ENCODE measurements around the gene C7. TPM values are rescaled to one million over a fixed set of nuclear protein-coding genes. Genes with fewer than 3 reads are reported as not detected.

Gene C7
- total and polyA plus RNA-seq, 10 of the 15 experiments (the other 5 are each of a cell fraction or from before 2014, with no cell fraction given): 0.90 TPM; not detected in 9

DNA sequence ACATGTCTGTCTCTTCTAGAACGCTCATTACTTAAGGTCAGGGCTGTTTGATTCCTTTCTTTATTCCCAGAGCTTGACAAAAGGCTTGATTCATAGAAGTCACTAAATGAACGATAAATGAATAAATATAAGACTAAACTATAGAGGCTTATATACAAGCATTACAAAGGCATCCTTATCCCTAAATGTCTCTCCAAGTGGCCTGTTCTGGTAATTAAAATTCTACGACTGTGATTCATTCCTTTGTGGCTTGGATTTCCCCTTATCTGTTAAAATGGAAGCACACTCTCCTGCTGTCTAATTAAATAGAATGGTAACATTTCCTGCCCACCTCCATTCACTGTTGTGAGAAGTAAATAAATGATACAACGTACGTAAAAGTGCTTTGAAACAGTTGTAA lies 49.5 kb downstream of the C7 start (continued):
- TF ChIP-seq, protein P1, sequence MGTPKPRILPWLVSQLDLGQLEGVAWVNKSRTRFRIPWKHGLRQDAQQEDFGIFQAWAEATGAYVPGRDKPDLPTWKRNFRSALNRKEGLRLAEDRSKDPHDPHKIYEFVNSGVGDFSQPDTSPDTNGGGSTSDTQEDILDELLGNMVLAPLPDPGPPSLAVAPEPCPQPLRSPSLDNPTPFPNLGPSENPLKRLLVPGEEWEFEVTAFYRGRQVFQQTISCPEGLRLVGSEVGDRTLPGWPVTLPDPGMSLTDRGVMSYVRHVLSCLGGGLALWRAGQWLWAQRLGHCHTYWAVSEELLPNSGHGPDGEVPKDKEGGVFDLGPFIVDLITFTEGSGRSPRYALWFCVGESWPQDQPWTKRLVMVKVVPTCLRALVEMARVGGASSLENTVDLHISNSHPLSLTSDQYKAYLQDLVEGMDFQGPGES (IDR thresholded peaks at IDR 0.05): no peak
- TF ChIP-seq SUZ12 (IDR thresholded peaks at IDR 0.05; ENCODE audit: unreplicated experiment) (no peak), ESRRA (IDR thresholded peaks at IDR 0.05; ENCODE audit: low read length) (no peak), GABPA (IDR thresholded peaks at IDR 0.05; ENCODE audit: low read depth) (no peak), SIN3A (IDR thresholded peaks at IDR 0.05; ENCODE audit: low read depth, low read length) (no peak), IKZF1 (conservative IDR thresholded peaks at IDR 0.05) (no peak), SMC3 (IDR thresholded peaks at IDR 0.05; ENCODE audit: borderline replicate concordance, low read length) (no peak), NFYB (IDR thresholded peaks at IDR 0.05; ENCODE audit: insufficient read depth, low read depth, low read length) (no peak)

DNA sequence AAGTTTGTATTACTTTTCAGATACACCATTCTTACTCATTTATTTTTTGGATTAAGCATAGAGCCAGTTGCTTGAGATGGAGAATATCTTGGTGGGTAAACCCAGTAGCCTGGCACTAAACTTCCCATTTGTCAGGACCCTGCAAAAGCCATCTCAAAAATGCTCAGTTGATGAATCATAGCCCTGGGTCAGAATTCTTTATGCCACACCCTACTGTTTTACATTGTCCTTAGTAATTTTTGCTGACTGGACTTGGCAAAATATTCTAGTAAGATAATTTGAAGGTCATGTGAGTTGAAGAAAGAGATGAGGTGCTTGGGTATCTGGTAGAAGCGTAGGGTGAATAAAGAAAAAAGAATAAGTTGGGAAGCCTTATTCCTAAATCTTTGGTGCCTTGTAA lies 50.7 kb downstream of the C7 start:
- WGBS (ENCODE audit: insufficient coverage, insufficient replicate concordance, low lambda C conversion rate, missing lambda C conversion rate): 11% methylated on average over 1 of the region's 1 CpG
- Histone ChIP-seq H2AFZ (ENCODE audit: control insufficient read depth, low read depth, low read length) (no peak overlapping the region), H3K36me3 (ENCODE audit: control insufficient read depth in 2 of 2, insufficient read depth in 2 of 2, low read length in 1 of 2) (no peaks in the 10 kb centered on the region), H3K4me1 (ENCODE audit: control insufficient read depth, insufficient read depth, low read length) (no peaks in the 10 kb centered on the region), H3K27me3 (replicated peaks in 1 of 2; ENCODE audit: control insufficient read depth in 2 of 2, insufficient read depth in 2 of 2, low read length in 1 of 2) (no peaks in the 10 kb centered on the region), H3K4me2 (ENCODE audit: control insufficient read depth, insufficient read depth) (no peak overlapping the region), H3K79me2 (ENCODE audit: control insufficient read depth, insufficient read depth, low read length) (no peaks in the 10 kb centered on the region), H4K20me1 (ENCODE audit: control insufficient read depth, insufficient read depth) (no peaks in the 10 kb centered on the region), H3K9me3 (replicated peaks; ENCODE audit: control insufficient read depth, insufficient read depth, low read length) (no peaks in the 10 kb centered on the region), H3K4me3 (no peak overlapping the region), H3K9ac (ENCODE audit: control insufficient read depth, insufficient read depth, low read length) (no peak overlapping the region), H3K27ac (ENCODE audit: control insufficient read depth, insufficient read depth) (no peak overlapping the region)
- TF ChIP-seq, protein P2, sequence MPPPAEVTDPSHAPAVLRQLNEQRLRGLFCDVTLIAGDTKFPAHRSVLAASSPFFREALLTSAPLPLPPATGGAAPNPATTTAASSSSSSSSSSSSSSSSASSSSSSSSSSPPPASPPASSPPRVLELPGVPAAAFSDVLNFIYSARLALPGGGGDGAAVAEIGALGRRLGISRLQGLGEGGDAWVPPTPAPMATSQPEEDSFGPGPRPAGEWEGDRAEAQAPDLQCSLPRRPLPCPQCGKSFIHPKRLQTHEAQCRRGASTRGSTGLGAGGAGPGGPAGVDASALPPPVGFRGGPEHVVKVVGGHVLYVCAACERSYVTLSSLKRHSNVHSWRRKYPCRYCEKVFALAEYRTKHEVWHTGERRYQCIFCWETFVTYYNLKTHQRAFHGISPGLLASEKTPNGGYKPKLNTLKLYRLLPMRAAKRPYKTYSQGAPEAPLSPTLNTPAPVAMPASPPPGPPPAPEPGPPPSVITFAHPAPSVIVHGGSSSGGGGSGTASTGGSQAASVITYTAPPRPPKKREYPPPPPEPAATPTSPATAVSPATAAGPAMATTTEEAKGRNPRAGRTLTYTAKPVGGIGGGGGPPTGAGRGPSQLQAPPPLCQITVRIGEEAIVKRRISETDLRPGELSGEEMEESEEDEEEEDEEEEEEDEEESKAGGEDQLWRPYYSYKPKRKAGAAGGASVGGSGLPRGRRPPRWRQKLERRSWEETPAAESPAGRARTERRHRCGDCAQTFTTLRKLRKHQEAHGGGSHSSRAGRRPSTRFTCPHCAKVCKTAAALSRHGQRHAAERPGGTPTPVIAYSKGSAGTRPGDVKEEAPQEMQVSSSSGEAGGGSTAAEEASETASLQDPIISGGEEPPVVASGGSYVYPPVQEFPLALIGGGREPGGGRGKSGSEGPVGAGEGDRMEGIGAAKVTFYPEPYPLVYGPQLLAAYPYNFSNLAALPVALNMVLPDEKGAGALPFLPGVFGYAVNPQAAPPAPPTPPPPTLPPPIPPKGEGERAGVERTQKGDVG (CRISPR knock-in tag; IDR thresholded peaks at IDR 0.05): no peak
- no peak for TF ChIP-seq POLR2AphosphoS2 (IDR thresholded peaks at IDR 0.05; ENCODE audit: low read depth, low read length)
- no peak for TF ChIP-seq SMC3 (IDR thresholded peaks at IDR 0.05; ENCODE audit: borderline replicate concordance, low read length)
- BruUV-seq (replicated peaks): no TSS peak
- POLR2A ChIA-PET: no interaction called here
- FAIRE-seq (no peak), DNase-seq (ENCODE audit: low read depth, low spot score) (no peak), ATAC-seq (no peak)
- CTCF ChIA-PET: no interaction called here
- SMC1A ChIA-PET (ENCODE audit: uncharacterized antibody, unreplicated experiment): no interaction called here
- RAD21 ChIA-PET (ENCODE audit: unreplicated experiment): no interaction called here
- in situ Hi-C loops (cut with MboI) (no loop called here), intact Hi-C loops (cut with micrococcal nuclease; ENCODE audit: unreplicated experiment) (no loop called here)
